GM19328 (cell line): ENCODE measurements around the gene ARMH1.
"Not testable (repeated sequence)": the region's sequence is repeated elsewhere in the genome, so short reads cannot be mapped to it uniquely, and the experiment has no call there.

Experiments used
- ATAC-seq: cut with Tn5 transposase; IDR thresholded peaks from one replicate; pipeline ENCODE4 v1.9.1; 2021; ENCODE audit warnings: mild to moderate bottlenecking, moderate library complexity; ENCODE audit not compliant: unreplicated experiment

ARMH1 gene

GRCh38 chr1:44693159-44693558 lies 18.6 kb downstream of the ARMH1 start:
- no peak for ATAC-seq

GRCh38 chr1:44693900-44694299 lies 19.4 kb downstream of the ARMH1 start:
- no peak for ATAC-seq

- peak; percentile 74 for ATAC-seq
Measured at GRCh38 chr1:44694863-44695478, 20.5 kb downstream of the ARMH1 start.

- ATAC-seq: no peak
Measured at GRCh38 chr1:44695671-44696070, 21.2 kb downstream of the ARMH1 start.

- ATAC-seq: no peak
Measured at GRCh38 chr1:44696101-44696500, 21.6 kb downstream of the ARMH1 start.

- ATAC-seq: no peak
Measured at GRCh38 chr1:44696789-44697345, 22.4 kb downstream of the ARMH1 start.

- no peak for ATAC-seq
Measured at GRCh38 chr1:44698138-44698537, 23.6 kb downstream of the ARMH1 start.

- not testable (repeated sequence) for ATAC-seq
Measured at GRCh38 chr1:44699375-44699774, 24.9 kb downstream of the ARMH1 start.

- no peak for ATAC-seq
Measured at GRCh38 chr1:44700573-44700972, 26.1 kb downstream of the ARMH1 start.

GRCh38 chr1:44701141-44701573 lies 26.6 kb downstream of the ARMH1 start:
- no peak for ATAC-seq

- no peak for ATAC-seq
Measured at GRCh38 chr1:44705470-44705869, 31.0 kb downstream of the ARMH1 start.

GRCh38 chr1:44705938-44706337 lies 31.4 kb downstream of the ARMH1 start:
- ATAC-seq: no peak

GRCh38 chr1:44707112-44707881 lies 32.8 kb downstream of the ARMH1 start:
- no peak for ATAC-seq

- no peak for ATAC-seq
Measured at GRCh38 chr1:44707959-44708831, 33.7 kb downstream of the ARMH1 start.

GRCh38 chr1:44713321-44713781 lies 38.8 kb downstream of the ARMH1 start:
- ATAC-seq: no peak

GRCh38 chr1:44714532-44714931 lies 40.0 kb downstream of the ARMH1 start:
- no peak for ATAC-seq

- ATAC-seq: no peak
Measured at GRCh38 chr1:44714944-44715571, 40.5 kb downstream of the ARMH1 start.

GRCh38 chr1:44717156-44717555 lies 42.6 kb downstream of the ARMH1 start:
- ATAC-seq: no peak

GRCh38 chr1:44717653-44718052 lies 43.1 kb downstream of the ARMH1 start:
- no peak for ATAC-seq

- ATAC-seq: no peak
Measured at GRCh38 chr1:44718091-44718490, 43.6 kb downstream of the ARMH1 start.

- ATAC-seq: no peak
Measured at GRCh38 chr1:44719318-44719717, 44.8 kb downstream of the ARMH1 start.
